OCI-LY1 (cell line): ENCODE measurements around the gene CSNK1G2.

ENCODE experiments used
- H2AFZ ChIP-seq: fragments of 200-600 bp; sonication (generic), shearing (Covaris generic); 2 replicates; pipeline ENCODE4 v1.6.0; 2014; ENCODE audit warnings: antibody characterized with exemption, mild to moderate bottlenecking, low read length
- H3F3A ChIP-seq: fragments of 200-600 bp; sonication (generic), shearing (Covaris generic); 2 replicates; pipeline ENCODE4 v1.6.0; 2014; ENCODE audit warnings: mild to moderate bottlenecking, antibody characterized with exemption, low read length, moderate library complexity; ENCODE audit not compliant: insufficient read depth
- H3K27ac ChIP-seq: fragments of 200-600 bp; sonication (generic); 2 replicates; pipeline ENCODE4 v1.5.1; 2014; ENCODE audit warnings: low read length, mixed run types, mild to moderate bottlenecking, low read depth; ENCODE audit not compliant: poor library complexity, severe bottlenecking
- H3K27me3 ChIP-seq: fragments of 200-600 bp; sonication (generic); 2 replicates; pipeline ENCODE4 v1.6.0; 2014; ENCODE audit warnings: antibody characterized with exemption, mild to moderate bottlenecking, low read length, moderate library complexity; ENCODE audit not compliant: insufficient read depth
- H3K36me3 ChIP-seq: fragments of 200-600 bp; sonication (generic); 2 replicates; pipeline ENCODE4 v1.6.1; 2014; ENCODE audit warnings: mild to moderate bottlenecking, antibody characterized with exemption, low read length, moderate library complexity, mixed read lengths; ENCODE audit not compliant: insufficient read depth
- H3K4me1 ChIP-seq: fragments of 200-600 bp; sonication (generic); 2 replicates; pipeline ENCODE4 v1.5.1; 2014; ENCODE audit warnings: mild to moderate bottlenecking, low read length, moderate library complexity; ENCODE audit not compliant: insufficient read depth, severe bottlenecking
- H3K4me2 ChIP-seq: fragments of 200-600 bp; sonication (generic), shearing (Covaris generic); 2 replicates; pipeline ENCODE4 v1.6.1; 2014; ENCODE audit warnings: low read length
- H3K4me3 ChIP-seq: fragments of 200-600 bp; sonication (generic); 2 replicates; pipeline ENCODE4 v1.5.1; 2014; ENCODE audit warnings: low read length, low read depth, mild to moderate bottlenecking, mixed read lengths; ENCODE audit not compliant: poor library complexity, severe bottlenecking
- H3K79me2 ChIP-seq: fragments of 200-600 bp; shearing (Covaris generic); 2 replicates; pipeline ENCODE4 v1.6.1; 2016; ENCODE audit warnings: mixed run types, low read length, mixed read lengths; ENCODE audit not compliant: insufficient read depth
- H3K9ac ChIP-seq: fragments of 200-600 bp; sonication (generic), shearing (Covaris generic); 2 replicates; pipeline ENCODE4 v1.6.1; 2014; ENCODE audit warnings: mild to moderate bottlenecking, low read length, mixed read lengths
- H3K9me2 ChIP-seq: fragments of 200-600 bp; sonication (generic), shearing (Covaris generic); 2 replicates; pipeline ENCODE4 v1.6.1; 2014; ENCODE audit warnings: low read depth, mild to moderate bottlenecking, low read length, mixed read lengths
- H3K9me3 ChIP-seq: fragments of 200-600 bp; shearing (Covaris generic); 2 replicates; pipeline ENCODE4 v1.6.1; 2014; ENCODE audit warnings: low read length, mixed read lengths
- H4K20me1 ChIP-seq: fragments of 200-600 bp; sonication (generic), shearing (Covaris generic); 2 replicates; pipeline ENCODE4 v1.6.0; 2016; ENCODE audit warnings: mild to moderate bottlenecking, low read length; ENCODE audit not compliant: insufficient read depth
- CTCF ChIP-seq: fragments of 200-600 bp; sonication (generic), shearing (Covaris generic); IDR thresholded peaks from 2 replicates; pipeline ENCODE4 v1.5.1; 2017; ENCODE audit warnings: mild to moderate bottlenecking, antibody characterized with exemption, low read length, moderate library complexity, mixed read lengths
- EZH2 ChIP-seq: fragments of 200-600 bp; sonication (generic), shearing (Covaris generic); IDR thresholded peaks from 2 replicates; pipeline ENCODE4 v1.8.0; 2017; ENCODE audit warnings: borderline replicate concordance, mixed run types, mild to moderate bottlenecking, antibody characterized with exemption, low read length, moderate library complexity, mixed read lengths

The CSNK1G2 gene

DNA sequence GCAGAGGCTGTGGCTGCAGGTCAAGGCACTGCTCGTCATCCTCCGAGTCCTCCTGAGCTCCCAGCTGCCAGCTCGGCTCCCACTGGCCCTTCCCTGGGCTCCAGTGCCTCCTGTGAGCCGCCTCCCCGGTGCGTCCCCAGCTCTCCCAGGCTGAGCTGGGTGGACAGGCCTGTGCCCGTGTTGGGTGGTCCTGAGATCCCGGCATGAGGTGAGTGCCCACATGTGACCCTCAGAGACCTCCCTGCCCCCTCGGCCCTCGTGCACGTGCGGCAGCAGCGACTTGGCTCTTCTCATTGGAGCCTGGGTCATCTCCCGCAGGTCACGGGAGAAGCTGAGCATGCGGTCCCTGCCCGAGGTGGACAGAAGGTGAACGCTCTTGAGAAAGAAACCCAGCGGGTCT is 20.3 kb upstream of the CSNK1G2 start:
- Histone ChIP-seq H3K36me3 (peaks cover 57% of the 10 kb centered on the region), H4K20me1 (no peaks in the 10 kb centered on the region), H3K27me3 (no peaks in the 10 kb centered on the region), H3K4me1 (peaks cover 13% of the 10 kb centered on the region), H3K4me2 (no peak overlapping the region), H3K79me2 (no peaks in the 10 kb centered on the region), H3K9me2 (no peaks in the 10 kb centered on the region), H3F3A (no peaks in the 10 kb centered on the region), H2AFZ (no peak overlapping the region), H3K4me3 (no peak overlapping the region), H3K9ac (no peak overlapping the region), H3K27ac (no peak overlapping the region), H3K9me3 (no peaks in the 10 kb centered on the region)
- TF ChIP-seq CTCF (no peak), EZH2 (no peak)

GRCh38 chr19:1921326-1921725 is 19.6 kb upstream of the CSNK1G2 start:
- H4K20me1 ChIP-seq = no peaks in the 10 kb centered on the region
- no peak overlapping the region for H3K27ac ChIP-seq

DNA sequence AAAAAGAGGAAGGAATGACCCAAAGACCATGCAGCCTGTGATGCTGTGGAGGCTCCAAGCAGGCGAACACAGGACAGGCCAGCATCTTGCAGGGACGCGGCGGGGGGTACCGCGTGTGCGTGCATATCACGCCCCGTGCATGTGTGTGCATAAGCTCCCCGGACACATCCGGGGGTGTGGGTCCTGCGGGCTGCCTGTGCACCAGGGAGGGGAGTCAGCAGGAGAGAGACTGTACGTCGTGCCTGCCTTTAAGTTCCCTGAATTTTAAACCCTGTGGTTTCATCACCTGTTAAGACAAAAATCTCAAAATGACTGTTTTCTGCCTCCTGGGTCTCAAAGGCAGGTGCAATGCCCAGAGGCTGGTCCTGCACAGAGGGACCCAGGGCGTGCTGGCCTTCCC is 19.1 kb upstream of the CSNK1G2 start:
- Histone ChIP-seq H3K27ac (no peak overlapping the region), H2AFZ (no peak overlapping the region), H3K9ac (no peak overlapping the region), H3K4me3 (no peak overlapping the region), H3K4me2 (no peak overlapping the region), H4K20me1 (no peaks in the 10 kb centered on the region), H3F3A (no peaks in the 10 kb centered on the region), H3K79me2 (no peaks in the 10 kb centered on the region), H3K9me2 (no peaks in the 10 kb centered on the region), H3K36me3 (peaks cover 58% of the 10 kb centered on the region), H3K4me1 (peaks cover 13% of the 10 kb centered on the region), H3K9me3 (no peaks in the 10 kb centered on the region), H3K27me3 (no peaks in the 10 kb centered on the region)
- no peak for TF ChIP-seq CTCF
- no peak for TF ChIP-seq EZH2

More at GRCh38 chr19:1921326-1921725, 19.6 kb upstream of the CSNK1G2 start:
- peaks cover 58% of the 10 kb centered on the region for H3K36me3 ChIP-seq
- H3K79me2 ChIP-seq = no peaks in the 10 kb centered on the region
- no peaks in the 10 kb centered on the region for H3K9me2 ChIP-seq
- H3K9ac ChIP-seq = no peak overlapping the region
- no peak overlapping the region for H3K4me2 ChIP-seq
- TF ChIP-seq CTCF (no peak), EZH2 (no peak)
- H3F3A ChIP-seq = no peaks in the 10 kb centered on the region
- no peak overlapping the region for H3K4me3 ChIP-seq
- H3K4me1 ChIP-seq = peaks cover 13% of the 10 kb centered on the region
- H3K9me3 ChIP-seq = no peaks in the 10 kb centered on the region
- H3K27me3 ChIP-seq = no peaks in the 10 kb centered on the region
- no peak overlapping the region for H2AFZ ChIP-seq
